Lower leg skin (tissue), 4 donors: ENCODE measurements around the gene TMEM123. TPM values are rescaled to one million over a fixed set of nuclear protein-coding genes. Genes with fewer than 3 reads are reported as not detected.

Experiments used
- DNase-seq, 2 donors: peaks; one replicate each; pipeline ENCODE4 v3.0.0-alpha.2; 2019; ENCODE audit warnings: low spot score in 2 of 2
- H3K4me3 ChIP-seq: fragments of 200-600 bp; sonication (generic); 2 replicates; pipeline ENCODE4 v1.5.1; 2017; ENCODE audit warnings: mild to moderate bottlenecking, low read depth; ENCODE audit not compliant: poor library complexity, severe bottlenecking
- POLR2A ChIP-seq, 2 donors: fragments of 450-650 bp; IDR thresholded peaks; one replicate each; pipeline ENCODE4 v1.6.1; 2016 to 2017; ENCODE audit warnings: antibody characterized with exemption in 2 of 2, mild to moderate bottlenecking in 1 of 2, moderate library complexity in 1 of 2
- WGBS, 2 donors: methylation state at CpG; one replicate each; pipeline ENCODE4 v1.1.5; 2018; 5-methylcytosine and 5-hydroxymethylcytosine counted together
- intact Hi-C: fragments of 100-400 bp; cut with DNase I; formaldehyde crosslinking; loops from one replicate; pipeline ENCODE4 v1.15.0; 2023; ENCODE audit warnings: low total_unique reads
- total RNA-seq, 4 donors: library from RNA; depleted of rRNA; stranded (reverse); fragments of >200 nt; gene quantifications; one replicate each; pipeline ENCODE4 v1.1.0, GENCODE V29; 2016
- TF ChIP-seq, protein P1 (sequence below), 3 donors: fragments of 450-650 bp; IDR thresholded peaks; one replicate each; pipeline ENCODE4 v1.5.1; 2016; ENCODE audit warnings: antibody characterized with exemption in 3 of 3, mild to moderate bottlenecking in 3 of 3, moderate library complexity in 2 of 3

Gene TMEM123
- total RNA-seq, 4 donors from 2014 or later = 158 to 250 (median 206) TPM

GRCh38 chr11:102467080-102467708, 14.6 kb upstream of the TMEM123 start:
- intact Hi-C loops = no loop called here
- H3K4me3 ChIP-seq = no peak overlapping the region
- TF ChIP-seq POLR2A (IDR thresholded peaks at IDR 0.05) = no peak
- TF ChIP-seq, protein P1, sequence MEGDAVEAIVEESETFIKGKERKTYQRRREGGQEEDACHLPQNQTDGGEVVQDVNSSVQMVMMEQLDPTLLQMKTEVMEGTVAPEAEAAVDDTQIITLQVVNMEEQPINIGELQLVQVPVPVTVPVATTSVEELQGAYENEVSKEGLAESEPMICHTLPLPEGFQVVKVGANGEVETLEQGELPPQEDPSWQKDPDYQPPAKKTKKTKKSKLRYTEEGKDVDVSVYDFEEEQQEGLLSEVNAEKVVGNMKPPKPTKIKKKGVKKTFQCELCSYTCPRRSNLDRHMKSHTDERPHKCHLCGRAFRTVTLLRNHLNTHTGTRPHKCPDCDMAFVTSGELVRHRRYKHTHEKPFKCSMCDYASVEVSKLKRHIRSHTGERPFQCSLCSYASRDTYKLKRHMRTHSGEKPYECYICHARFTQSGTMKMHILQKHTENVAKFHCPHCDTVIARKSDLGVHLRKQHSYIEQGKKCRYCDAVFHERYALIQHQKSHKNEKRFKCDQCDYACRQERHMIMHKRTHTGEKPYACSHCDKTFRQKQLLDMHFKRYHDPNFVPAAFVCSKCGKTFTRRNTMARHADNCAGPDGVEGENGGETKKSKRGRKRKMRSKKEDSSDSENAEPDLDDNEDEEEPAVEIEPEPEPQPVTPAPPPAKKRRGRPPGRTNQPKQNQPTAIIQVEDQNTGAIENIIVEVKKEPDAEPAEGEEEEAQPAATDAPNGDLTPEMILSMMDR (IDR thresholded peaks at IDR 0.05) = no peak
- no peak for DNase-seq
- 78 to 87% methylated on average over 4 of the region's 4 CpGs for WGBS, 2 donors

DNA sequence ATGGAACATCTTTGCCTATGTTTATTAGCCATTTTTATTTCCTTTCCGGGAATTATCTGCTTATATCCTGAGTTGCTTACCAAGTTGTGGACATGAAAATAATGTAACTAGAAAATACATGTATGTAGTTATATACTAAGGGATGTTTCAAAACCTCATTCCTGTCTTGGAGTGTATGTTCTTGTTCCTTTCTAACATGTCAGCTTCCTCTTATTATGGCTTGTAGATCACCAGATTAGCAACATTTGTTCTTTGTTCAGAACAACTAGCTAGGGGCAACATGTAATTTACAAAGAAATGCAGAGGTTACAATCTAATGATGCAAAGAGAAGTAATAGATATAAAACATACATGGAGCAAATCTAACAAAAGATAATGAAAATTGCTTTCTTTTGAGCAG, 13.1 kb upstream of the TMEM123 start:
- no peak for DNase-seq
- TF ChIP-seq, protein P1 (IDR thresholded peaks at IDR 0.05) = no peak
- TF ChIP-seq POLR2A (IDR thresholded peaks at IDR 0.05) = no peak
- intact Hi-C loops = no loop called here
- H3K4me3 ChIP-seq = no peak overlapping the region
- whole genome bisulfite sequencing, 2 donors = 77 to 89% methylated on average over 1 of the region's 1 CpG

GRCh38 chr11:102464859-102465500, 12.4 kb upstream of the TMEM123 start:
- intact Hi-C loops = no loop called here
- DNase-seq = no peak
- H3K4me3 ChIP-seq = no peak overlapping the region
- no peak for TF ChIP-seq POLR2A (IDR thresholded peaks at IDR 0.05)
- TF ChIP-seq, protein P1 (IDR thresholded peaks at IDR 0.05) = no peak
- 66 to 68% methylated on average over 3 of the region's 3 CpGs for WGBS, 2 donors

DNA sequence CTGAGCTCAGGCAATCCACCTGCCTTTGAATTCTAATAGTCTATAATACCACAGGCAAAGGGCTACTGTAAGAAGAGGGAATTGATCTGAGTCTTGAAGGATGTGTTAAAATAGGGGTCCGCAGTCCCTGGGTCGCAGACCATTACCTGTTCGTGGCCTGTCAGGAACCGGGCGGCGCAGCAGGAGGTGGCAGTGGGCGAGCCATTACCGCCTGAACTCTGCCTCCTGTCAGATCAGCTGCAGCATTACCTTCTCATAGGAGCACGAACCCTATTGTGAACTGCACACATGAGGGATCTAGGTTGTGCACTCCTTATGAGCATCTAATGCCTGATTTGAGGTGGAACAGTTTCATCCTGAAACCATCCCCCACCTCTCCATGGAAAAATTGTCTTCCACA, 11.5 kb upstream of the TMEM123 start:
- TF ChIP-seq POLR2A (IDR thresholded peaks at IDR 0.05) = no peak
- TF ChIP-seq, protein P1 (IDR thresholded peaks at IDR 0.05) = no peak
- intact Hi-C loops = no loop called here
- no peak overlapping the region for H3K4me3 ChIP-seq
- no peak for DNase-seq
- WGBS, 2 donors = 96 to 98% methylated on average over 9 of the region's 9 CpGs

- TF ChIP-seq, protein P1 (IDR thresholded peaks at IDR 0.05) = no peak
- TF ChIP-seq POLR2A (IDR thresholded peaks at IDR 0.05) = no peak
- intact Hi-C loops = no loop called here
- H3K4me3 ChIP-seq = no peak overlapping the region
- no peak for DNase-seq
- 90 to 94% methylated on average over 4 of the region's 4 CpGs for WGBS, 2 donors
Measured at GRCh38 chr11:102462610-102463009, 10.0 kb upstream of the TMEM123 start.
